Measurements from ENCODE around the gene AFAP1L1. TPM values are rescaled to one million over a fixed set of nuclear protein-coding genes. Genes with fewer than 3 reads are reported as not detected.

Gene AFAP1L1
- total and polyA plus RNA-seq, 7 donors = 10.8 to 39.9 (median 23.0) TPM

DNA sequence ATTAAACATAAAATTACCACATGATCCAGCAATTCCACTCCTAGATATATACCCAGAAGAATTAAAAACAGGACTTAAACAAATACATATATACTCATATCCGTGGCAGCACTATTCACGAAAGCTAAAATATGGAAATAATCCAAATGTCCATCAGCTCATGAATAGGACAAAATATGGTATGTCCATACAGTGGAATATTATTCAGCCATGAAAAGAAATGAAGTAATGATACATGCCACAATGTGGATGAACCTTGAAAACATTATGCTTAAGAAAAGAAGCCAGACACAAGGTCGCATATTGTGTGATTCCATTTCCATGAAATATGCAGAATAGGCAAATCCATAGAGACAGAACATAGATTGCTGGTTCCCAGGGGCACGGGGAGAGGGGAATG, 24.8 kb upstream of the AFAP1L1 start:
- DNase-seq = no peak
- WGBS, 3 donors = 89 to 92% (median 92%) methylated on average over 4 of the region's 4 CpGs
- no peak for ATAC-seq
- TF ChIP-seq, protein P1, sequence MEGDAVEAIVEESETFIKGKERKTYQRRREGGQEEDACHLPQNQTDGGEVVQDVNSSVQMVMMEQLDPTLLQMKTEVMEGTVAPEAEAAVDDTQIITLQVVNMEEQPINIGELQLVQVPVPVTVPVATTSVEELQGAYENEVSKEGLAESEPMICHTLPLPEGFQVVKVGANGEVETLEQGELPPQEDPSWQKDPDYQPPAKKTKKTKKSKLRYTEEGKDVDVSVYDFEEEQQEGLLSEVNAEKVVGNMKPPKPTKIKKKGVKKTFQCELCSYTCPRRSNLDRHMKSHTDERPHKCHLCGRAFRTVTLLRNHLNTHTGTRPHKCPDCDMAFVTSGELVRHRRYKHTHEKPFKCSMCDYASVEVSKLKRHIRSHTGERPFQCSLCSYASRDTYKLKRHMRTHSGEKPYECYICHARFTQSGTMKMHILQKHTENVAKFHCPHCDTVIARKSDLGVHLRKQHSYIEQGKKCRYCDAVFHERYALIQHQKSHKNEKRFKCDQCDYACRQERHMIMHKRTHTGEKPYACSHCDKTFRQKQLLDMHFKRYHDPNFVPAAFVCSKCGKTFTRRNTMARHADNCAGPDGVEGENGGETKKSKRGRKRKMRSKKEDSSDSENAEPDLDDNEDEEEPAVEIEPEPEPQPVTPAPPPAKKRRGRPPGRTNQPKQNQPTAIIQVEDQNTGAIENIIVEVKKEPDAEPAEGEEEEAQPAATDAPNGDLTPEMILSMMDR (IDR thresholded peaks at IDR 0.05) = no peak
- H3K4me1 ChIP-seq = no peaks in the 10 kb centered on the region
- no peaks in the 10 kb centered on the region for H3K27me3 ChIP-seq (ENCODE audit: insufficient read depth in 3 of 3, low read length in 2 of 3)
- peaks cover 2 to 93% of the 10 kb centered on the region in 2 donors for H3K36me3 ChIP-seq (ENCODE audit: insufficient read depth in 1 of 2, low read depth in 1 of 2)
- no peak overlapping the region for H3K27ac ChIP-seq
- H3K4me3 ChIP-seq = no peak overlapping the region
- no peaks in the 10 kb centered on the region for H3K9me3 ChIP-seq
- intact Hi-C loops (cut with DNase I) = no loop called here

DNA sequence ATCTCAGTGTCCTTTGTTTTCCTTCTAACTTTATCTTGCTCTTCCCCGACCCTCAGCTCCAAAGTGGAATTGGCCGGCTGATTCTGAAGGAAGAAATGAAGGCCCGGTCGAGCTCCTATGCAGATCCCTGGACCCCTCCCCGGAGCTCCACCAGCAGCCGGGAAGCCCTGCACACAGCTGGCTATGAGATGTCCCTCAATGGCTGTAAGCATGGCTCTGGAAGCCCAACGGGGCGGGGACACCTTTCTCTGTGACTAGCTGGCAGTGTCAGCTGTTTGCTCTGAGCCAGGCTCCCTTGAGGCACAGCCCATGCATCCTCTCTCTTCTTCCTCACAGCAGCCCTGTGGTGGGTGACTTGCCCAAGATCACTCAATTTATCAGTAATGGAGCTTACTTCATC, 23.9 kb upstream of the AFAP1L1 start:
- 85 to 89% (median 89%) methylated on average over 8 of the region's 8 CpGs for WGBS, 3 donors
- H3K4me3 ChIP-seq = no peak overlapping the region

DNA sequence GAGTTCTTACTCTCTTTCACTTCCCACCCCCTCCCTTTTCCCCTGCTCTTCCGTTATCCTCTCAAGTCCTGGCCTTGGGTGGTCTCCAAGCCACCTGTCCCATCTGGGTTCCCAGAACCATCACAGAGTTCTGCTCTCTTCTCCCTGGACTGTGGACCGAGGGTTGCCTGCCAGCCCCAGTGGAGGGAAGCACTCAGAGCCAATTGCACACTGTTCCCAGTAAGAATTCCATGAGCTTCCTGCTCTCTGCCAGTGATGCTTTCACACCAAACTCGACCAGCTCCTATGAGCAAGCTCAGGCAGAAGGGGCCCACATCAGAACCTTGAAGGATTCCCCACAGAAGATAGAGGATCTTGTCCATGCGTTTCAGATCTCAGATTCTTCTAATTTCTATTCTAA, 20.1 kb upstream of the AFAP1L1 start:
- intact Hi-C loops (cut with DNase I) = no loop called here
- Histone ChIP-seq H3K27ac (no peak overlapping the region), H3K9me3 (no peaks in the 10 kb centered on the region), H3K4me1 (no peaks in the 10 kb centered on the region), H3K36me3 (ENCODE audit: insufficient read depth in 1 of 2, low read depth in 1 of 2) (peaks cover 6 to 85% of the 10 kb centered on the region in 2 donors), H3K4me3 (no peak overlapping the region), H3K27me3 (ENCODE audit: insufficient read depth in 3 of 3, low read length in 2 of 3) (no peaks in the 10 kb centered on the region)
- WGBS, 3 donors = 44 to 64% (median 48%) methylated on average over 4 of the region's 4 CpGs
- ATAC-seq (no peak), DNase-seq (no peak)
- TF ChIP-seq, protein P1 (IDR thresholded peaks at IDR 0.05) = no peak

More for the DNA sequence above, 23.9 kb upstream of the AFAP1L1 start:
- no peaks in the 10 kb centered on the region for H3K4me1 ChIP-seq
- TF ChIP-seq, protein P1 (IDR thresholded peaks at IDR 0.05) = no peak
- ATAC-seq (no peak), DNase-seq (no peak)
- no peak overlapping the region for H3K27ac ChIP-seq
- intact Hi-C loops (cut with DNase I) = no loop called here
- no peaks in the 10 kb centered on the region for H3K27me3 ChIP-seq (ENCODE audit: insufficient read depth in 3 of 3, low read length in 2 of 3)
- H3K9me3 ChIP-seq = no peaks in the 10 kb centered on the region
- peaks cover 6 to 93% of the 10 kb centered on the region in 2 donors for H3K36me3 ChIP-seq (ENCODE audit: insufficient read depth in 1 of 2, low read depth in 1 of 2)

DNA sequence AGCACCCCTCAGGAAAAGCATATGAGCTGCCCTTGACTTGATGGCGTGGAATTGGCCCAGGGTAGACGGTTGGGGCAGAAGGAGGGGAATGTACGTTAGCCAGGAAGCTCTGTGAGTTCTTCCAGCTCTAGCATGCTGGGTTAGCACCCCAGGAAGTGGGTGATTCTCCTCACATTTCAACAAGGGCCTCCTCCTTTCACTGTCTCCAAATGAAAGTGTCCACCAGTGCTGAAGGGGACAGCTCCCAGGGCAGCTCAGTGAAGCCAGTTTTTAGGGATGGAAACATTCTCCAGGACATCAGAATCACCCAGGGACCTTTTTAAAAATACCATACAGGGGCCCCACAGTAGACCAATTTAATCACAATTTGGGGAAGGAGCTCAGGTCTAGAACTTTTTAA, 17.2 kb upstream of the AFAP1L1 start:
- DNase-seq = no peak
- WGBS, 3 donors = 54 to 71% (median 57%) methylated on average over 3 of the region's 3 CpGs
- Histone ChIP-seq H3K27ac (no peak overlapping the region), H3K9me3 (no peaks in the 10 kb centered on the region), H3K4me3 (no peak overlapping the region), H3K36me3 (ENCODE audit: insufficient read depth in 1 of 2, low read depth in 1 of 2) (peaks cover 6 to 67% of the 10 kb centered on the region in 2 donors), H3K4me1 (no peaks in the 10 kb centered on the region), H3K27me3 (ENCODE audit: insufficient read depth in 3 of 3, low read length in 2 of 3) (no peaks in the 10 kb centered on the region)
- intact Hi-C loops (cut with DNase I) = no loop called here
- ATAC-seq = no peak
- TF ChIP-seq, protein P1 (IDR thresholded peaks at IDR 0.05) = no peak

DNA sequence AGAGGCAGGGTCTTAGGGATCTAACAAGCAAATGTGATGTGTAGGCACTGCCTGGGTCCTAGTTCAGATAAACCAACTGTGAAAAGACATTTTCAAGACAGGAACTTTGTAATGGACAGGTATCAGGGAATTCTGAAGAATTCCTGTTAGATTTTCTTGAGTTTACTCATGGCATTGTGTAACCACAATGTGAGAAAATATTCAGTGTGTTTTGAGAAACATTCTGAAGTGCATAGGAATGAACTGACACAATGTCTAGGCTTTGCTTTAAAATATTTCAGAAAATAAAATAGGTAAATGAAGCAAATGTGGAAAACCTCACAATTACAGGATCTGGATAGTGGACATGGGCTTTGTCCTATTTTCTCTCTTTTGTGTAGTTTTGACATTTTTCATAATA, 15.2 kb upstream of the AFAP1L1 start:
- Histone ChIP-seq H3K27ac (no peak overlapping the region), H3K9me3 (no peaks in the 10 kb centered on the region), H3K36me3 (ENCODE audit: insufficient read depth in 1 of 2, low read depth in 1 of 2) (peaks cover 4 to 48% of the 10 kb centered on the region in 2 donors), H3K4me3 (no peak overlapping the region), H3K27me3 (ENCODE audit: insufficient read depth in 3 of 3, low read length in 2 of 3) (no peaks in the 10 kb centered on the region), H3K4me1 (no peaks in the 10 kb centered on the region)
- DNase-seq = no peak
- ATAC-seq = no peak
- TF ChIP-seq, protein P1 (IDR thresholded peaks at IDR 0.05) = no peak
- intact Hi-C loops (cut with DNase I) = no loop called here
